Activated T-cell treated with anti-CD3 and anti-CD28 coated beads, Interleukin-2, amount 50 U/mL, for 24 hours (primary cell): ENCODE results near the gene NCKAP1.

Source experiments
- DNase-seq: peaks from one replicate; pipeline ENCODE4 v3.0.0-alpha.2; 2020
- H3K27ac Mint-ChIP-seq: 2 replicates; pipeline ENCODE4 v1.8.0; 2020; ENCODE audit warnings: mild to moderate bottlenecking, mixed read lengths
- H3K27me3 Mint-ChIP-seq: 2 replicates; pipeline ENCODE4 v1.8.0; 2020; ENCODE audit warnings: mixed read lengths
- H3K36me3 Mint-ChIP-seq: 2 replicates; pipeline ENCODE4 v1.8.0; 2020; ENCODE audit warnings: low read depth, mixed read lengths
- H3K4me1 Mint-ChIP-seq: 2 replicates; pipeline ENCODE4 v1.8.0; 2020; ENCODE audit warnings: low read depth, mixed read lengths
- H3K4me3 Mint-ChIP-seq: 2 replicates; pipeline ENCODE4 v1.8.0; 2020; ENCODE audit warnings: mild to moderate bottlenecking, moderate library complexity, mixed read lengths
- H3K9me3 Mint-ChIP-seq: 2 replicates; pipeline ENCODE4 v1.8.0; 2020; ENCODE audit warnings: mixed read lengths

The NCKAP1 gene

DNA sequence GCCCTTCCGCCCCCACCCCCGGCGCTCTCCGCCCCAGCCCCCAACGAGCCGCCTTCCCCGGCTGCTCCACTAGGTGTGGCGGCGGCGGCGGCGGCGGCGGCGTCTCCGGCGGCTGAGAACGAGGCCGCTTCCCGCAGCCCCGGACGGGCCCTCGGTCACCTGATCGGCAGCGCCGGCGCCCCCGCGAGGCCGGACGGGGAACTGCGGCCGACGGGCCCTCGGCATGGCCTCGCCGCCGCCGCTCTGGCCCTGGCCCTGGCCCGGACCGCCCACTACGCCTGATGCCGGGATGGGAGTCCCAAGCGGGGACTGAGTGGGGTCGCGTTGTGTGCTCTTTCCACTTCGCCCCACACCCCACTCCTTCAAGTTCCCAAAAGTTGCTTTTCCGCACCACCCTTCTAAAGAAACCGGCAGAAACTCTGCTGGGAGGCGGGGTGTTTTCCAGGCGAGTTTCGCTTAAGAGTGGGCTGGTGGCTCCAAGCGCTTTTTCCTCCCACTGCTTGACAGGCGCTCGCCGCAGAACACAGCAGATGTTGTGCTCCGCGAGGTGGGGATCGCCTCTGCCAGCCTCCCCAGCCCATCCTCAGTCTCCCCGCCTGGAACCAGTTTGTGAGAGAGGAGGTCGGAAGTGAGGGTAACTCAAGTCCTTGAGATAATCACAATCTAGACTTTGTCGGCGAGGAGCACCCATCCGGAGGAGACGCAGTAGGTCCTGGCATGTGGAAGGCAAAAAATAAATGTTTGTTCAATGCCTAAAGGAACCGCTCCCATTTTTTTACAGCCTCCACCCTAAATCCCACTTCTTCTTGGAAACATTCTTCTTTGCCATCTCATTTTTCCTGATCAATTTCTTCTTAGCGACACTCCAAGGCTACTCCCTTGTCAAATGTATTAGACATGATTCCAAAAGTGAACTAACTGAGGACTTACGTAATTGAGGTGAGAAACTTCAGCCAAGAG lies at the start of gene NCKAP1:
TSS of gene NCKAP1 (minus strand) at position 117 of the 960 bp plus-strand sequence. CDS start 358 bp downstream, outside the sequence.
- H3K9me3 Mint-ChIP-seq, result no peaks in the 10 kb centered on the region
- no peaks in the 10 kb centered on the region for H3K36me3 Mint-ChIP-seq
- peak within 1 kb of the TSS; percentile 76 for H3K27ac Mint-ChIP-seq

DNA sequence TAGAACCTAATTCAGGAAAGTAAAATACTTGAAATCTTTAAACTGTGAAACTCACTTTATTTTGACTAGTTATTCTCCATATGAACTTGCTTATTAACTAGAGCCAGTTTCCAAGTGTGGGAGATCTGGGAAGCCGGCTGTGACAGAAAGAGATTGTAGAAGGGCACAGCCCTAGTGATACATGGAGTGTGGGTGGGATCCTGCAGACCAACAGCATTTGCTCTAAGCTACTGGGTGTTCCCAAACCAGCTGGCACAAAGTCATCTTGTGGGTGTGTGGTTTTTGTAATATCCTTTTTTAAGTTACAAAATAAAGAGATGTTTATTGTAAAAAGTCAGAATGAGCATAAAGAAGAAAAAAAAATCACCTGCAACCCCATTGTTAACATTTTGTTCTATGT lies 43.7 kb upstream of the NCKAP1 start:
- no peak overlapping the region for H3K4me3 Mint-ChIP-seq
- no peak overlapping the region for H3K27ac Mint-ChIP-seq
- no peak for DNase-seq
- no peaks in the 10 kb centered on the region for H3K9me3 Mint-ChIP-seq
- H3K4me1 Mint-ChIP-seq, result peaks cover 17% of the 10 kb centered on the region
- H3K27me3 Mint-ChIP-seq, result peaks cover 4% of the 10 kb centered on the region
- H3K36me3 Mint-ChIP-seq, result peaks cover 2% of the 10 kb centered on the region

More for the DNA sequence above, at the start of gene NCKAP1:
- peak; percentile 91 for DNase-seq
- H3K4me1 Mint-ChIP-seq, result peaks cover 29% of the 10 kb centered on the region
- H3K27me3 Mint-ChIP-seq, result peaks cover 67% of the 10 kb centered on the region
- peak within 1 kb of the TSS; percentile 79 for H3K4me3 Mint-ChIP-seq

- Mint-ChIP-seq H3K9me3 (no peaks in the 10 kb centered on the region), H3K4me1 (peaks cover 17% of the 10 kb centered on the region), H3K27ac (peak overlapping the region; percentile 62), H3K36me3 (peaks cover 2% of the 10 kb centered on the region), H3K4me3 (peak overlapping the region; percentile 87), H3K27me3 (peaks cover 4% of the 10 kb centered on the region)
- DNase-seq, result no peak
These were observed 41.0 kb upstream of the NCKAP1 start for GRCh38 chr2:183079139-183079775.

- peak within 1 kb of the TSS; percentile 62 for H3K27ac Mint-ChIP-seq
- peak within 1 kb of the TSS; percentile 87 for H3K4me3 Mint-ChIP-seq
- peaks cover 2% of the 10 kb centered on the region for H3K36me3 Mint-ChIP-seq
- peaks cover 4% of the 10 kb centered on the region for H3K27me3 Mint-ChIP-seq
- no peaks in the 10 kb centered on the region for H3K9me3 Mint-ChIP-seq
- peaks cover 17% of the 10 kb centered on the region for H3K4me1 Mint-ChIP-seq
- DNase-seq, result peak; percentile 86
These were observed 40.3 kb upstream of the NCKAP1 start, which contains the start of gene DUSP19 for GRCh38 chr2:183078464-183079138. Gene DUSP19, plus strand, starts transcription at chr2:183078747. Its CDS starts 187 bp downstream, at chr2:183078934.

- H3K4me1 Mint-ChIP-seq, result peaks cover 17% of the 10 kb centered on the region
- H3K27ac Mint-ChIP-seq, result peak overlapping the region; percentile 62
- no peak for DNase-seq
- H3K9me3 Mint-ChIP-seq, result no peaks in the 10 kb centered on the region
- peak overlapping the region; percentile 87 for H3K4me3 Mint-ChIP-seq
- peaks cover 2% of the 10 kb centered on the region for H3K36me3 Mint-ChIP-seq
- H3K27me3 Mint-ChIP-seq, result peaks cover 4% of the 10 kb centered on the region
These were observed 39.9 kb upstream of the NCKAP1 start for GRCh38 chr2:183078163-183078463.

DNA sequence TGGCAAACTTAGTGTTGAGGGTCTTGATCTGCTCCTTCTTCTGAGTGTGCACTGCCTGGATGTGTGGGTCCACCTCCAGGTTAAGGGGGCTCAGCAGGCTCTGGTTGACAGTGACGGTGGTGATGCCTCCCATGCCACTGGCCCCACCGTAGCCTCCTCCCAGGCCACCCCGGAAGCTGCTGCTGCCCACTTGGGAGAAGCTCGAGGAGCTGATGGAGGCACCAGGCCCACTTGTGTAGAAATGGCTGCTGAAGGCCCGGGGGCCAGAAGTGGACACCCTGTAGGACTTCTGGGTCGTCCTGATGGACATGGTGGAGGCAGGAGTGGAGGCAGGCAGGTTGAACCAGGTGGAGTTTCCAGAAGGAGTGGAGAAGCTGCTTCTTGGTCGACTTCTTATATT lies 33.9 kb upstream of the NCKAP1 start:
- no peak for DNase-seq
- Mint-ChIP-seq H3K27ac (no peak overlapping the region), H3K27me3 (peaks cover 23% of the 10 kb centered on the region), H3K4me3 (no peak overlapping the region), H3K9me3 (no peaks in the 10 kb centered on the region), H3K4me1 (no peaks in the 10 kb centered on the region), H3K36me3 (no peaks in the 10 kb centered on the region)

DNA sequence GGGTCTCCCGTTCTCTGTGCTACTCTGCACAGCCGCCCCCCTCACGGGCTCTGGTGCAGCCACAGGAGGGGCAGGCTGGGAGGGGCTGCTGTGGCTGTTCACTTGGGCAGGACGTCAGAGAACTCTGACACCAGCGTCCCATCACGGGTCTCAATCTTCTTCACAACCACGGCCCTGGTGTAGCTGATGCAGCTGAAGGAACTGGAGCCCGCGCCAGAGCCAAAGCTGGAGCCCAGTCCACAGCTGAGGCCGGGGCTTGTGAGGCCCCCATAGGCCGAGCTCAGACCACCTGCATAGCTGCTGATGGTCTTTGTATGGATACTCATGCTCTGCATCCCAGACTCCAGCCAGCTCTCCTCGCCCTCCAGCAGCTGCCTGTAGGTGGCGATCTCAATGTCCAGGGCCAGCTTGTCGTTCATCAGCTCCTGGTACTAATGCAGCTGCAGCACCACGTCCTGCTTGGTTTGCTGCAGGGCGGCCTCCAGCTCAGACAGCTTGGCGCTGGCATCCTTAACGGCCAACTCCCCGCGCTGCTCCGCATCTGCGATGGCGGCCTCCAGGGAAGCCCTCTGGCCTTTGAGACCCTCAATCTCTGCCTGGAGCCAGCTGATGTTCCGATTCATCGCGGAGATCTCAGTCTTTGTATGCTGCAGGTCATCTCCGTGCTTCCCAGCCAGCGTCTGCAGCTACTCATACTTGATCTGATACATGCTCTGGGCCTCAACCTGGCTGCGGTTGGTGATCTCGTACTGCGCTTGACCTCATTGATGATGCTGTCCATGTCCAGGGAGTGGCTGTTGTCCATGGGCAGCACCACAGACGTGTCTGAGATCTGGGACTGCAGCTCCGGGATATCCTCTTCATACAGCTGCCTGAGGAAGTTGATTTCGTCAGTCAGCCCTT lies 32.9 kb upstream of the NCKAP1 start:
- no peak for DNase-seq
- no peaks in the 10 kb centered on the region for H3K9me3 Mint-ChIP-seq

DNA sequence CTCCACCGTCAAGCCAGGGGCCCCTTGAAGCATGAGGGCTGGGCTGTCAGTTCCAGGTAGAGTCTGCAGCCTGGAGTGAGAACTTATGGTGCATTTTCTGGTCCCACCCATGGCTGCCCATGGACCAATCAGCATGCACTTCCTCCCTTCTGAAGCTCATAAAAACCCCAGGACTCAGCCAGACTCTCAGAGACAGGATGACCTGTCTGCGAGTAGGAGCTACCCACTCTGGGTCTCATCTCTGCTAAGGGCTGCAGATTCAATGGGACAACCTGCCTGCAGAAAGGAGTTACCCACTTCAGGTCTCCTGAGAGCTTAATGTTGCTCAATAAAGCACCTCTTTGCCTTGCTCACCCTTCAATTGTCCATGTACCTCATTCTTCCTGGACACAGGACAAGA lies 30.9 kb upstream of the NCKAP1 start:
- peaks cover 37% of the 10 kb centered on the region for H3K27me3 Mint-ChIP-seq
- H3K4me3 Mint-ChIP-seq, result no peak overlapping the region
- no peak overlapping the region for H3K27ac Mint-ChIP-seq
- H3K9me3 Mint-ChIP-seq, result no peaks in the 10 kb centered on the region
- no peak for DNase-seq
- no peaks in the 10 kb centered on the region for H3K36me3 Mint-ChIP-seq
- no peaks in the 10 kb centered on the region for H3K4me1 Mint-ChIP-seq

More for the DNA sequence above, 32.9 kb upstream of the NCKAP1 start:
- H3K27ac Mint-ChIP-seq, result no peak overlapping the region
- no peaks in the 10 kb centered on the region for H3K36me3 Mint-ChIP-seq
- peaks cover 28% of the 10 kb centered on the region for H3K27me3 Mint-ChIP-seq
- no peak overlapping the region for H3K4me3 Mint-ChIP-seq
- no peaks in the 10 kb centered on the region for H3K4me1 Mint-ChIP-seq

- Mint-ChIP-seq H3K36me3 (no peaks in the 10 kb centered on the region), H3K4me1 (no peaks in the 10 kb centered on the region), H3K4me3 (no peak overlapping the region), H3K27me3 (peaks cover 40% of the 10 kb centered on the region), H3K27ac (no peak overlapping the region), H3K9me3 (no peaks in the 10 kb centered on the region)
- DNase-seq, result no peak
These were observed 30.3 kb upstream of the NCKAP1 start for GRCh38 chr2:183068561-183068960.

- peaks cover 45% of the 10 kb centered on the region for H3K27me3 Mint-ChIP-seq
- DNase-seq, result no peak
- no peak overlapping the region for H3K27ac Mint-ChIP-seq
- H3K9me3 Mint-ChIP-seq, result no peaks in the 10 kb centered on the region
- H3K36me3 Mint-ChIP-seq, result no peaks in the 10 kb centered on the region
- peaks cover 5% of the 10 kb centered on the region for H3K4me1 Mint-ChIP-seq
- H3K4me3 Mint-ChIP-seq, result no peak overlapping the region
These were observed 24.8 kb upstream of the NCKAP1 start for GRCh38 chr2:183063083-183063482.

DNA sequence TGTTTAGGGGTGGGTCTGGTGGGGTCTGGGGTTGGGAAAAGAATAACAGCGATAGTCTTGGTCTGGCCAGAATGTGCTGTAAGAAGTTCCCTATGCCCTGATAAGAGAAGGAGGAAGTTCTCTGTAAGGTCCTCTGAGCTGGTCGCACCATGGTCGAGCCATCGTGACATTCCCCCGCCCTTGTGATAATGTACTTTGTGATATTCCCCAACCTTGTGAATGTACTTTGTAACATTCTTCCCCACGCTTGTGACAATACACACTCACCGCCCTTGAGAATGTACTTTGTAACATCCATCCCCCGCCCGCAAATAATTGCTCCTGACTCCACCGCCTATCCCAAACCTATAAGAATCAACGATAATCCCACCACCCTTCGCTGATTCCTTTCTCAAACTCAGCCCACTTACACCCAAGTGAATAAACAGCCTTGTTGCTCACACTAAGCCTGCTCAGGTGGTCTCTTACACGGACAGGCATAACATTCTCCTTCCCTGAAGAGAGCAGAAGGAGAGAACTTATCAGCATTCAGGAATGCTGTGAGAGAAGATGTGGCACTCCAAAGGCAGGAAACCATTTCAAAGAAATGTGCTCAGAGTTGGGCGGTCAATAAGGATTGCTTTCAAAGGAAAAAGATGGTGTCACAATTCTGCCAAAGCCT lies 22.4 kb upstream of the NCKAP1 start:
- no peak overlapping the region for H3K27ac Mint-ChIP-seq
- no peak for DNase-seq
- no peak overlapping the region for H3K4me3 Mint-ChIP-seq
- H3K4me1 Mint-ChIP-seq, result peaks cover 5% of the 10 kb centered on the region
- no peaks in the 10 kb centered on the region for H3K36me3 Mint-ChIP-seq
- H3K27me3 Mint-ChIP-seq, result peaks cover 50% of the 10 kb centered on the region
- H3K9me3 Mint-ChIP-seq, result no peaks in the 10 kb centered on the region

- H3K27me3 Mint-ChIP-seq, result peaks cover 49% of the 10 kb centered on the region
- no peak overlapping the region for H3K4me3 Mint-ChIP-seq
- DNase-seq, result no peak
- no peaks in the 10 kb centered on the region for H3K9me3 Mint-ChIP-seq
- H3K27ac Mint-ChIP-seq, result no peak overlapping the region
- H3K4me1 Mint-ChIP-seq, result peaks cover 5% of the 10 kb centered on the region
- H3K36me3 Mint-ChIP-seq, result no peaks in the 10 kb centered on the region
These were observed 21.3 kb upstream of the NCKAP1 start for GRCh38 chr2:183059561-183059960.

GRCh38 chr2:183057333-183057985 lies 19.2 kb upstream of the NCKAP1 start:
- peaks cover 54% of the 10 kb centered on the region for H3K27me3 Mint-ChIP-seq

More at GRCh38 chr2:183057333-183057985, 19.2 kb upstream of the NCKAP1 start:
- no peaks in the 10 kb centered on the region for H3K36me3 Mint-ChIP-seq
- H3K4me3 Mint-ChIP-seq, result no peak overlapping the region
- H3K4me1 Mint-ChIP-seq, result peaks cover 5% of the 10 kb centered on the region
- no peak overlapping the region for H3K27ac Mint-ChIP-seq
- no peak for DNase-seq
- H3K9me3 Mint-ChIP-seq, result no peaks in the 10 kb centered on the region
